NCI-H1417 treated with DMSO at 0.1 percent for 48 hours (cell line): ENCODE results near the gene ZNF576.
"Not testable (repeated sequence)": the region's sequence is repeated elsewhere in the genome, so short reads cannot be mapped to it uniquely, and the experiment has no call there.

Experiments
- DNase-seq: peaks from one replicate; lab custom pipeline; 2025; lab: John Stamatoyannopoulos, UW

The ZNF576 gene

GRCh38 chr19:43599635-43600295 lies 3.4 kb downstream of the ZNF576 start:
- no peak for DNase-seq

GRCh38 chr19:43600326-43600725 lies 3.9 kb downstream of the ZNF576 start:
- DNase-seq = not testable (repeated sequence)

- DNase-seq = no peak
Measured at GRCh38 chr19:43605875-43606568, 9.6 kb downstream of the ZNF576 start.

GRCh38 chr19:43606569-43607229 lies 10.3 kb downstream of the ZNF576 start:
- DNase-seq = no peak

- DNase-seq = no peak
Measured at GRCh38 chr19:43607238-43608205, 11.1 kb downstream of the ZNF576 start.

GRCh38 chr19:43609872-43610271 lies 13.5 kb downstream of the ZNF576 start:
- no peak for DNase-seq

- no peak for DNase-seq
Measured at GRCh38 chr19:43610493-43610892, 14.1 kb downstream of the ZNF576 start.

GRCh38 chr19:43611788-43612187 lies 15.4 kb downstream of the ZNF576 start, which contains the start of gene SRRM5:
Gene SRRM5 (plus strand): TSS chr19:43612088. CDS start chr19:43612122, 34 bp downstream.
- no peak for DNase-seq

- no peak for DNase-seq
Measured at GRCh38 chr19:43612374-43612773, 16.0 kb downstream of the ZNF576 start.

GRCh38 chr19:43616306-43616705 lies 19.9 kb downstream of the ZNF576 start:
- DNase-seq = no peak

- no peak for DNase-seq
Measured at GRCh38 chr19:43616954-43617353, 20.6 kb downstream of the ZNF576 start.

- DNase-seq = no peak
Measured at GRCh38 chr19:43618921-43619261, 22.5 kb downstream of the ZNF576 start.

GRCh38 chr19:43619262-43620060 lies 23.1 kb downstream of the ZNF576 start, which contains the start of gene ZNF428:
Gene ZNF428 (minus strand): TSS chr19:43619629. CDS start chr19:43614304, 5,325 bp downstream.
- no peak for DNase-seq

- peak; percentile 63 for DNase-seq
Measured at GRCh38 chr19:43620061-43621001, 23.9 kb downstream of the ZNF576 start.

GRCh38 chr19:43622070-43622469 lies 25.7 kb downstream of the ZNF576 start:
- DNase-seq = no peak

- no peak for DNase-seq
Measured at GRCh38 chr19:43622956-43623355, 26.6 kb downstream of the ZNF576 start.

- DNase-seq = no peak
Measured at GRCh38 chr19:43623889-43624670, 27.7 kb downstream of the ZNF576 start.

GRCh38 chr19:43624933-43625332 lies 28.5 kb downstream of the ZNF576 start:
- DNase-seq = no peak
